Cardiac fibroblast (primary cell): Measurements from ENCODE around the gene ZNRF2.

ENCODE experiments used
- DNase-seq, 2 donors: peaks; one replicate each; pipeline versions ENCODE4 v3.0.0 to v3.0.0-alpha.2; 2010; ENCODE audit warnings: low read depth in 2 of 2
- H3K4me3 ChIP-seq, 2 donors: replicated peaks in 1 of 2; 1 replicate in 1 of 2; 2 replicates in 1 of 2; pipeline ENCODE4 v1.5.1; 2011; ENCODE audit warnings: low read depth in 2 of 2, low read length in 2 of 2, mild to moderate bottlenecking in 2 of 2, moderate library complexity in 1 of 2
- TF ChIP-seq, protein P1 (sequence below): IDR thresholded peaks from one replicate; pipeline ENCODE4 v1.5.1; 2011; ENCODE audit warnings: low read depth, mild to moderate bottlenecking, low read length, inconsistent platforms

Gene ZNRF2

DNA sequence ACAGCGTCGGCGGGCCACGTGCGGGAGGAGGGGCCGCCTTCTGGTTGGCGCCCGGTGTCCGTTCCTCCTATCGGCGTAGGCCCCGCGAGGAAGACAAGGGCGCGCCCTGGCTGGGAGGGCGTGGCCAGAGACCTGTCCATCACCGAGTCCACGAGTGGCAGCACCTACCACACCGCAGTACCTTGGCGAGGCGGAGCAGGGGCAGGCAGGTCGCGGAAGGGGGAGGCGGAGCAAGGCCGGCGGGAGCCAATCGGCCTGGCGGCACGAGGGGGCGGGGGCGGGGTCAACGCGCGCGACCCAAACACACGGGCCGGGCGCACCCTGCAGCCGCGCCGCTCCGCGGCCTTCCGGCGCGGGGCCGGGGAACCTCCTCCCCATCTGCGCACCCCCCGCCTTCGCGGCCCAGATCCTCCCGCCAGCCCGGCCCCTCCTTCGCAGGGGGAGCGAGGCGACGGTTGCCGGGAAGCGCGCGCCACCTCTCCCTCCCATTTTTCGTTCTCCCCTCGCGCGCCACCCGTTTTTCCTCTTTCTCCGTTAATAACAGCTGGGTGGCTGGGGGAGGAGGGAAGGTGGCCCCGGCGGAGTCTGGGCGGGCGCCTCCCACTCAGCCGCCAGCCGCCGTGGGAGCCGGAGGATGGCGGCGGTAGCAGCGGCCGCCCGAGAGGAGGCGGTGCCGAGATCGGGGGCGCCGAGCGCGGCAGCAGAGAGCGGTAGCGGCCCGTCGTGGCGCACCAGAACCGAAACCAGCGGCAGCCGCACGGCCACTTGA, at the start of gene ZNRF2:
TSS of gene ZNRF2 (plus strand) at position 300 of the 769 bp plus-strand sequence. CDS start 761 bp downstream, outside the sequence.
- DNase-seq: peak; percentile 97 to 99
- peak within 1 kb of the TSS; percentile 77 to 78 for H3K4me3 ChIP-seq
- TF ChIP-seq, protein P1, sequence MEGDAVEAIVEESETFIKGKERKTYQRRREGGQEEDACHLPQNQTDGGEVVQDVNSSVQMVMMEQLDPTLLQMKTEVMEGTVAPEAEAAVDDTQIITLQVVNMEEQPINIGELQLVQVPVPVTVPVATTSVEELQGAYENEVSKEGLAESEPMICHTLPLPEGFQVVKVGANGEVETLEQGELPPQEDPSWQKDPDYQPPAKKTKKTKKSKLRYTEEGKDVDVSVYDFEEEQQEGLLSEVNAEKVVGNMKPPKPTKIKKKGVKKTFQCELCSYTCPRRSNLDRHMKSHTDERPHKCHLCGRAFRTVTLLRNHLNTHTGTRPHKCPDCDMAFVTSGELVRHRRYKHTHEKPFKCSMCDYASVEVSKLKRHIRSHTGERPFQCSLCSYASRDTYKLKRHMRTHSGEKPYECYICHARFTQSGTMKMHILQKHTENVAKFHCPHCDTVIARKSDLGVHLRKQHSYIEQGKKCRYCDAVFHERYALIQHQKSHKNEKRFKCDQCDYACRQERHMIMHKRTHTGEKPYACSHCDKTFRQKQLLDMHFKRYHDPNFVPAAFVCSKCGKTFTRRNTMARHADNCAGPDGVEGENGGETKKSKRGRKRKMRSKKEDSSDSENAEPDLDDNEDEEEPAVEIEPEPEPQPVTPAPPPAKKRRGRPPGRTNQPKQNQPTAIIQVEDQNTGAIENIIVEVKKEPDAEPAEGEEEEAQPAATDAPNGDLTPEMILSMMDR: peak; percentile 1

DNA sequence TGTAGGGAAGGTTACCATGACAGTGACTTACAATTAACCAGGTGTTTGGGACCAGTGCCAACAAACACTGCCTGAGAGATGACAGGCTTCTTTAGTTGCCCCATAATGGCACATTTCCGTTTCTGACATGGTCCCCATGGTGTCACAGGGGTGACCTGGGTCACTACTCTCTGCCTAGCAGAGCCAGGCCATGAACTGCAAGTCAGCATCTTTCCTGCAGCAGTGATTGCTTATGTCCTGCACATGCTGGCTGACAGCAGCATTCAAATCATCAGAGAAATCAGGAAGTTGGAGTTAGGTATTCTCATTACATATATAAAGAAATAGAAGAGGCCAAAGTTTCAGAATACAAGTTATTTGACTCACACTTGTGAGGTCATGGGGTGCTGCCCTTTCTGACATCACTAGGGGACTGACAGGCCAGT, 47.1 kb upstream of the ZNRF2 start:
- H3K4me3 ChIP-seq: no peak overlapping the region
- DNase-seq: no peak
- TF ChIP-seq, protein P1: no peak

DNA sequence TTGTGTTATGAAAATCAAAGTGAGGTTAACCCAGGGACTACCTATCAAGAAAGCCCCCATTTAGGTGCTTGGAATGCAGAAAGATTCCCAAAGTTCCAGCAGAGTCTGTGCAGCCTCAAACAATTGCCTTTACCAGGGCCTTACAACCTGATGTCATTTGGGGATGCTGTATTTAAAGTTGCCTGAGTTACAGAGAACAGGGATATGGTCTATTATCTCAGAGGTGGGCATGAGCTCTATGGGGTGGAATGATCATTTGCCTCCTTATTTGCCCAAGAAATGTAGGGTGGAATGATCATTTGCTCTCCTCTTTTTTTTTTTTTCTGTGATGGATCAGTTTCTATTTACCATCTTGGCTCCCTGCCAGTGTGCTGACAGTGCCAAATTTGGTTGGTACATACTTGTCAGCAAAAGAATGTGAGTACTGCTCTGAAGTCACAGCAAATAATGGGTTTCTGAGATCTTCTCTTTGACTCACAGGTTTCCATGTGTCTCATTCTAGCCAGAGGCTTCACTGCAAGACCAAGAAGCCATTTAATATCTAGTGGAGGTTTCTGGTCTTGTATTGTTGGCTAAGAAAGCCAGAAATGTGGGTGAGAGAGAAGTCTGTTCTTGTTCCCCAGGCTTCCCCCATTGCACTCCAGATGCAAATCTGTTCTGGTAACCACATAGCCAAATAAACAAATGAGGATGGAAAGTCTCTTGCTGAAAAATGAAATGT, 45.5 kb upstream of the ZNRF2 start:
- no peak overlapping the region for H3K4me3 ChIP-seq
- TF ChIP-seq, protein P1: no peak
- peak; percentile 55 to 76 for DNase-seq

DNA sequence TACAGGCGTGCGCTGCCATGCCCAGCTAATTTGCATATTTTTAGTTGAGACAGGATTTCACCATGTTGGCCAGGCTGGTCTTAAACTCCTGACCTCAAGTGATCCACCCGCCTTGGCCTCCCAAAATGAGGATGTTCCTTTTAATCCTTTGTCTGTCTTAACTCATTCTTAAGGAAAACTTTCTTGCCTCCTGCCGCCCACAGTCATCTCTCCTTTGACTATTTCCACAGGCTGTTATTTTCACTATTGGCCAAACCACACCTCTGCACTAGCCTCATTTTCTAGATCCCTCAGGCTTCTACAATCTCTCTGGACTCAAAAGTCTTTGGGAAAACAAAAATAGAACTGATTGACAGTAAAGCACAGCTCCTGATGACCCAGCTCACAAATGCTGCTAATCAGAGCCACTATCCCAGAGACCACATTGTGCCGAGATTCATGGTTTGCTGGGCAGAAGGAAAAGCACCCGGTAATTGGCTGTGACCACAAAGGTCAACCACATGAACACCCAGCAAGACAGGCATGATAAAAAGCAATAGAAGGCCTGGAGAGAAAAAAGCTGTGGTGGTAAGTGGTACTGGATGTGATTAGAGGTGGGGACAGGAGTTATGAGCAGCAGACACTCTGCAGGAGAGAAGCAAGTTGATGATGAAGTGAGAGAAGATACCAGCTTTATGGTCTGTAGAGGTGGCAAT, 44.1 kb upstream of the ZNRF2 start:
- DNase-seq: peak in 1 of 2 donors; percentile 52
- H3K4me3 ChIP-seq: no peak overlapping the region
- TF ChIP-seq, protein P1: no peak

DNA sequence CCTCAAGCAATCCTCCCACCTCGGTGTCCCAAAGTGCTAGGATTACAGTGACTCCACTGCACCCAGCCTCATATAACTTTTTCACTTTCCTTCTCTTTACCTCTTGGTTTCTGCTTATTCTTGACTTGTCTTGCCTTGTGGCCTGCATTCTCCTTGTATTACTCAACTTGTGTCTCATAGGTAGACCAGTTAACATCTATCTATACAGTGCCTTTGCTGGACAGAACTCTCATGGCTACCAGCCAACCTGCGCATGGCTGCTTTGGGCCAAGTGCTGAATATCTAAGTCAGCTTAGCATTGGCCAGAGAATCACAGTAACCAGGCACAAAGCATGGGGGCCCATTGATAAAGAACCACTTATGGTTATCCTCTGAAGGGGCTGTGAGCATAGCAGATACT, 42.6 kb upstream of the ZNRF2 start:
- peak in 1 of 2 donors; percentile 5 for DNase-seq
- TF ChIP-seq, protein P1: no peak
- no peak overlapping the region for H3K4me3 ChIP-seq

DNA sequence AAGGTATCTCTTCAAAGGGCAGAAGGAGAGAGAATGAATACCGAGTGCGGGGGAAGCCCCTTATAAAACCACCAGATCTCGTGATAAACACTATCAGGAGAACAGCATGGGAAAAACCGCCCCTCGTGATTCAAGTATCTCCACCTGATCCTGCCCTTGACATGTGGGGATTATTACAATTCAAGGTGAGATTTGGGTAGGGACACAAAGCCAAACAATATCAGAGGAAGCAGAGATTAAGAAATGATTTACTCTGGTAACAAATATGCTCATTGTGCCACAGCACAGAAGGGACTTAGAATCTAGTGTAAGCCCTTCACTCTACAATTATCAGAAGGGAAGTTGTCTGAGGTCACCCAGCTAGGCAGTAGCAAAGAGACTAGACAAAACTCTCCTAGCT, 40.1 kb upstream of the ZNRF2 start:
- DNase-seq: no peak
- H3K4me3 ChIP-seq: no peak overlapping the region
- TF ChIP-seq, protein P1: no peak
